PC-3 (cell line): ENCODE data around the gene ETV7.

Experiments used
- EZH2phosphoT487 ChIP-seq: fragments of 300-600 bp; sonication (generic); IDR thresholded peaks from 2 replicates; pipeline ENCODE4 v1.6.1; 2018; ENCODE audit warnings: mild to moderate bottlenecking, antibody characterized with exemption, low read length, borderline replicate concordance
- TF ChIP-seq, protein P1 (sequence below): fragments of 300-600 bp; sonication (generic); conservative IDR thresholded peaks from 2 replicates; pipeline ENCODE4 v1.5.1; 2017; ENCODE audit warnings: antibody characterized with exemption, low read depth, mild to moderate bottlenecking, low read length

DNA sequence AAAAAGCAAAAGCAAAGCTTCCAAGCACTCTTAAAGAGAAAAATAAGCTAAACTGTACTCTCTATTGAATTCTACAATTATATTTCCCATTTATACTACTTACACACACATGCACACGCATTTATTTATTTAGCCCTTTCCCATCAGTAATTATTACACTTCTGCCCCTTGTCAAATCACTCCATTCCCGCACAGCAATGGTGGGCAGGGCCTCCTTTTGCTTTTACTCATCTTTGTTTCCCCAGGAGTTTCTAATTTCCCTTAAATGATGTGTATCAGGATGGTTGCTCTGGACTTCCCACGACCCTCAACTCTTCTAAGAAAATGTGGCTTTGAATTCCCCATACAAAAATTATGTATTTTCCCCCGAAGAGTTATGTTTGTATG is 35.2 kb upstream of the ETV7 start:
- TF ChIP-seq, protein P1, sequence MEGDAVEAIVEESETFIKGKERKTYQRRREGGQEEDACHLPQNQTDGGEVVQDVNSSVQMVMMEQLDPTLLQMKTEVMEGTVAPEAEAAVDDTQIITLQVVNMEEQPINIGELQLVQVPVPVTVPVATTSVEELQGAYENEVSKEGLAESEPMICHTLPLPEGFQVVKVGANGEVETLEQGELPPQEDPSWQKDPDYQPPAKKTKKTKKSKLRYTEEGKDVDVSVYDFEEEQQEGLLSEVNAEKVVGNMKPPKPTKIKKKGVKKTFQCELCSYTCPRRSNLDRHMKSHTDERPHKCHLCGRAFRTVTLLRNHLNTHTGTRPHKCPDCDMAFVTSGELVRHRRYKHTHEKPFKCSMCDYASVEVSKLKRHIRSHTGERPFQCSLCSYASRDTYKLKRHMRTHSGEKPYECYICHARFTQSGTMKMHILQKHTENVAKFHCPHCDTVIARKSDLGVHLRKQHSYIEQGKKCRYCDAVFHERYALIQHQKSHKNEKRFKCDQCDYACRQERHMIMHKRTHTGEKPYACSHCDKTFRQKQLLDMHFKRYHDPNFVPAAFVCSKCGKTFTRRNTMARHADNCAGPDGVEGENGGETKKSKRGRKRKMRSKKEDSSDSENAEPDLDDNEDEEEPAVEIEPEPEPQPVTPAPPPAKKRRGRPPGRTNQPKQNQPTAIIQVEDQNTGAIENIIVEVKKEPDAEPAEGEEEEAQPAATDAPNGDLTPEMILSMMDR: no peak
- no peak for TF ChIP-seq EZH2phosphoT487
